ENCODE results near the gene VSIG2.

Gene VSIG2

GRCh38 chr11:124747406-124748099 lies 4.5 kb downstream of the VSIG2 start:
- no peaks in the 10 kb centered on the region for H3K9me3 ChIP-seq (ENCODE audit: control insufficient read depth, insufficient read depth, low read length)
- peak overlapping the region; percentile 56; the same call in 1 of the 2 replicates for H3K9ac ChIP-seq (ENCODE audit: low read depth, low read length)
- peaks cover 13% of the 10 kb centered on the region for H3K4me1 ChIP-seq (ENCODE audit: insufficient read depth, low read length)
- H3K36me3 ChIP-seq (ENCODE audit: insufficient read depth, low read length): no peaks in the 10 kb centered on the region

- H3K4me1 ChIP-seq (ENCODE audit: insufficient read depth, low read length): peaks cover 11% of the 10 kb centered on the region
- H3K9me3 ChIP-seq (ENCODE audit: control insufficient read depth, insufficient read depth, low read length): no peaks in the 10 kb centered on the region
- H3K36me3 ChIP-seq (ENCODE audit: insufficient read depth, low read length): no peaks in the 10 kb centered on the region
- H3K9ac ChIP-seq (ENCODE audit: low read depth, low read length): peak overlapping the region; percentile 86; the same call in 1 of the 2 replicates
Measured at GRCh38 chr11:124746621-124747243, 5.3 kb downstream of the VSIG2 start.

- H3K36me3 ChIP-seq (ENCODE audit: insufficient read depth, low read length): no peaks in the 10 kb centered on the region
- peak overlapping the region; percentile 86; the same call in 1 of the 2 replicates for H3K9ac ChIP-seq (ENCODE audit: low read depth, low read length)
- H3K4me1 ChIP-seq (ENCODE audit: insufficient read depth, low read length): peaks cover 11% of the 10 kb centered on the region
- H3K9me3 ChIP-seq (ENCODE audit: control insufficient read depth, insufficient read depth, low read length): no peaks in the 10 kb centered on the region
Measured at GRCh38 chr11:124745835-124746620, 6.0 kb downstream of the VSIG2 start.

- Histone ChIP-seq H3K9me3 (ENCODE audit: control insufficient read depth, insufficient read depth, low read length) (no peaks in the 10 kb centered on the region), H3K4me1 (ENCODE audit: insufficient read depth, low read length) (peaks cover 11% of the 10 kb centered on the region), H3K9ac (ENCODE audit: low read depth, low read length) (peak overlapping the region; percentile 86; the same call in 1 of the 2 replicates), H3K36me3 (ENCODE audit: insufficient read depth, low read length) (no peaks in the 10 kb centered on the region)
Measured at GRCh38 chr11:124745270-124745834, 6.7 kb downstream of the VSIG2 start.

GRCh38 chr11:124743050-124743449 lies 9.0 kb downstream of the VSIG2 start:
- H3K9ac ChIP-seq (ENCODE audit: low read depth, low read length): no peak overlapping the region
- H3K4me1 ChIP-seq (ENCODE audit: insufficient read depth, low read length): peaks cover 14% of the 10 kb centered on the region
- no peaks in the 10 kb centered on the region for H3K9me3 ChIP-seq (ENCODE audit: control insufficient read depth, insufficient read depth, low read length)
- H3K36me3 ChIP-seq (ENCODE audit: insufficient read depth, low read length): no peaks in the 10 kb centered on the region

- Histone ChIP-seq H3K9ac (ENCODE audit: low read depth, low read length) (no peak overlapping the region), H3K36me3 (ENCODE audit: insufficient read depth, low read length) (no peaks in the 10 kb centered on the region), H3K4me1 (ENCODE audit: insufficient read depth, low read length) (peaks cover 12% of the 10 kb centered on the region), H3K9me3 (ENCODE audit: control insufficient read depth, insufficient read depth, low read length) (no peaks in the 10 kb centered on the region)
Measured at GRCh38 chr11:124742555-124742954, 9.5 kb downstream of the VSIG2 start.

GRCh38 chr11:124740277-124740882 lies 11.7 kb downstream of the VSIG2 start:
- peak overlapping the region; percentile 41; the same call in 1 of the 2 replicates for H3K9ac ChIP-seq (ENCODE audit: low read depth, low read length)
- peaks cover 7% of the 10 kb centered on the region; the same call in 1 of the 2 replicates for H3K4me1 ChIP-seq (ENCODE audit: insufficient read depth, low read length)
- no peaks in the 10 kb centered on the region for H3K9me3 ChIP-seq (ENCODE audit: control insufficient read depth, insufficient read depth, low read length)
- H3K36me3 ChIP-seq (ENCODE audit: insufficient read depth, low read length): no peaks in the 10 kb centered on the region

GRCh38 chr11:124739479-124740276 lies 12.4 kb downstream of the VSIG2 start, which contains the start of gene NRGN:
TSS of gene NRGN (plus strand) at chr11:124739942. CDS start at chr11:124740085, 143 bp downstream.
- Histone ChIP-seq H3K4me1 (ENCODE audit: insufficient read depth, low read length) (0 out of 2 replicates have a peak, but pooled peaks cover 3% of the 10 kb centered on the region), H3K36me3 (ENCODE audit: insufficient read depth, low read length) (no peaks in the 10 kb centered on the region), H3K9me3 (ENCODE audit: control insufficient read depth, insufficient read depth, low read length) (no peaks in the 10 kb centered on the region), H3K9ac (ENCODE audit: low read depth, low read length) (peak within 1 kb of the TSS; percentile 41; the same call in 1 of the 2 replicates)

- Histone ChIP-seq H3K4me1 (ENCODE audit: insufficient read depth, low read length) (0 out of 2 replicates have a peak, but pooled peaks cover 3% of the 10 kb centered on the region), H3K9ac (ENCODE audit: low read depth, low read length) (peak overlapping the region; percentile 31; the same call in 1 of the 2 replicates)
Measured at GRCh38 chr11:124738713-124739478, 13.2 kb downstream of the VSIG2 start.

GRCh38 chr11:124737638-124738305 lies 14.3 kb downstream of the VSIG2 start:
- Histone ChIP-seq H3K9ac (ENCODE audit: low read depth, low read length) (no peak overlapping the region), H3K4me1 (ENCODE audit: insufficient read depth, low read length) (0 out of 2 replicates have a peak, but pooled peaks cover 3% of the 10 kb centered on the region), H3K36me3 (ENCODE audit: insufficient read depth, low read length) (no peaks in the 10 kb centered on the region), H3K9me3 (ENCODE audit: control insufficient read depth, insufficient read depth, low read length) (no peaks in the 10 kb centered on the region)

More at GRCh38 chr11:124738713-124739478, 13.2 kb downstream of the VSIG2 start:
- Histone ChIP-seq H3K9me3 (ENCODE audit: control insufficient read depth, insufficient read depth, low read length) (no peaks in the 10 kb centered on the region), H3K36me3 (ENCODE audit: insufficient read depth, low read length) (no peaks in the 10 kb centered on the region)

- Histone ChIP-seq H3K9me3 (ENCODE audit: control insufficient read depth, insufficient read depth, low read length) (no peaks in the 10 kb centered on the region), H3K36me3 (ENCODE audit: insufficient read depth, low read length) (no peaks in the 10 kb centered on the region), H3K4me1 (ENCODE audit: insufficient read depth, low read length) (0 out of 2 replicates have a peak, but pooled peaks cover 3% of the 10 kb centered on the region), H3K9ac (ENCODE audit: low read depth, low read length) (no peak overlapping the region)
Measured at GRCh38 chr11:124736736-124737135, 15.3 kb downstream of the VSIG2 start.

GRCh38 chr11:124732230-124732629 lies 19.8 kb downstream of the VSIG2 start:
- peaks cover 3% of the 10 kb centered on the region for H3K4me1 ChIP-seq (ENCODE audit: insufficient read depth, low read length)
- no peaks in the 10 kb centered on the region for H3K9me3 ChIP-seq (ENCODE audit: control insufficient read depth, insufficient read depth, low read length)
- H3K9ac ChIP-seq (ENCODE audit: low read depth, low read length): no peak overlapping the region
- no peaks in the 10 kb centered on the region for H3K36me3 ChIP-seq (ENCODE audit: insufficient read depth, low read length)

Data from ES-I3 (cell line).